Stimulated activated CD4-positive, alpha-beta T cell treated with anti-CD3 and anti-CD28 coated beads, Interleukin-1b, Interleukin-23, amount 100 ng/mL, for 4 hours (primary cell): ENCODE results near the gene FLRT1.

Experiments
- DNase-seq, 2 donors: peaks; one replicate each; pipeline ENCODE4 v3.0.0-alpha.2; 2020; ENCODE audit warnings: low read depth in 2 of 2

Gene FLRT1, protein sequence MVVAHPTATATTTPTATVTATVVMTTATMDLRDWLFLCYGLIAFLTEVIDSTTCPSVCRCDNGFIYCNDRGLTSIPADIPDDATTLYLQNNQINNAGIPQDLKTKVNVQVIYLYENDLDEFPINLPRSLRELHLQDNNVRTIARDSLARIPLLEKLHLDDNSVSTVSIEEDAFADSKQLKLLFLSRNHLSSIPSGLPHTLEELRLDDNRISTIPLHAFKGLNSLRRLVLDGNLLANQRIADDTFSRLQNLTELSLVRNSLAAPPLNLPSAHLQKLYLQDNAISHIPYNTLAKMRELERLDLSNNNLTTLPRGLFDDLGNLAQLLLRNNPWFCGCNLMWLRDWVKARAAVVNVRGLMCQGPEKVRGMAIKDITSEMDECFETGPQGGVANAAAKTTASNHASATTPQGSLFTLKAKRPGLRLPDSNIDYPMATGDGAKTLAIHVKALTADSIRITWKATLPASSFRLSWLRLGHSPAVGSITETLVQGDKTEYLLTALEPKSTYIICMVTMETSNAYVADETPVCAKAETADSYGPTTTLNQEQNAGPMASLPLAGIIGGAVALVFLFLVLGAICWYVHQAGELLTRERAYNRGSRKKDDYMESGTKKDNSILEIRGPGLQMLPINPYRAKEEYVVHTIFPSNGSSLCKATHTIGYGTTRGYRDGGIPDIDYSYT

GRCh38 chr11:64035576-64035975 is at the start of gene FLRT1:
FLRT1 (plus strand) TSS chr11:64035931; CDS start chr11:64116268, 80,337 bp downstream.
- DNase-seq: no peak

DNA sequence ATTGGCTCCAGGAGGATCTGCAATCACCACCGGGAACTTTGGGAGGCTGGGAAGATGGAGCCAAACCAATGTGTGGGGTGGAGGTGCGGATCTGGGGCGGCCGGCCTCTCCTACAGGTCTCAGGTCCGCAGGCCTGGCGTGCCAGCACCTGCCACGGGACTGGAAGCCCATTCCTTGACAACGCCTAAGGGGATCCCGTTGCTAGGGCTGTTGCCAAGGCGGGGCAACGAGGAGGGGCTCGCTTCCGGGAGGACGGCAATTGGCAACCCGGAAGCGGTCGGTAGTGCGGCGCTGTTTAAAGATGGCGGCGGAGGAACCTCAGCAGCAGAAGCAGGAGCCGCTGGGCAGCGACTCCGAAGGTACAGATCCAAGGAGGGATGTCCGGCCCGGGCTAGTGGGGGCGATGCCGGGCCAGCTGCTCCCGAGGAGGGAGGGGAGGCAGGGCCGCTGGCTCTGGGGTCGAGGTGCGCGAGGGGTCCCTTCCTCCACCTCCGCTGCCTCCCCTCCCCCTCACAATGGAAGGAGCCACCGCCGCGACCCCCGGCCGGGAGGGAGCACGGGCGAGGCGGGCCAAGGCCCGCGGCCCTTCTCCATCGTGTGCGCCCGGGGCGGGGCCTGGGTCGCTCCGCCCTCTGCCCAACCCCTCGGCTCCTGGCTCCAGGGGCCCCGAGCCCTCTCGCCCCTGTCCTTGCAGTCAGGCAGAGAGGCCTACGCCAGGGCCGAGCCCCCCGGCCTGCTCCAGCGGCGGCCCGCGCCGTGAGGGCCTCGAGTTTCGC is 49.4 kb upstream of the FLRT1 start, which contains the start of gene OTUB1:
OTUB1 (plus strand) TSS at position 283 of the 776 bp plus-strand sequence; CDS start at position 302, 19 bp downstream.
- DNase-seq: peak; percentile 78 to 80

DNA sequence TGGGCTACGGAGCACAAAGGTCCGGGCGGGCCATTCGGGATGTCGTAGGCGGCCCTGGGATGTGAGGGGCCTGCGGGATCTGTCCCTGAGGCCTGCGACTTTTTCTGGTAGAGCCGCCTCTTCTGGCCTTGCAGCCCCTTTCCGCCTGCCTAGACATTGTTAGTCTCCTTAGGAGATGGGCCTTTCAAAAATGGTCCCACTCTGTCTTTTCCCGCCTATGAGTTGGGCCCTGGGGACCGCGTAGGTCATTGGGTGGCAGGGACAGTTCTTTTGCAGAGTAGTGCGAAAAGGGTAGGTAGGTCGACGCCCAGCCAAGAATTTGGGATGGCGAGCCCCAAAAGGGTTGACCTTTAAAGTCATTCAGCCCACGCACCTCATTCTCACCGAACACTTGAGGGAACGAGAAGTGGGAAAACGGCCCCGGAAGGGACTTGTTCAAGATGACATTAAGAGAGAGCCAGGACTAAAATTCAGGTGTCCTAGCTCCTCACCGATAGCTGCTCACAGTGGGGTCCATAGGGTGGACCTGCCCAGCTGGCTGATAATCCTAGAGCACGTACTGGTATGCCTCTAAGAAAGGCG is 48.7 kb upstream of the FLRT1 start:
- no peak for DNase-seq

GRCh38 chr11:63991558-63991957 is 44.2 kb upstream of the FLRT1 start:
- DNase-seq: no peak

DNA sequence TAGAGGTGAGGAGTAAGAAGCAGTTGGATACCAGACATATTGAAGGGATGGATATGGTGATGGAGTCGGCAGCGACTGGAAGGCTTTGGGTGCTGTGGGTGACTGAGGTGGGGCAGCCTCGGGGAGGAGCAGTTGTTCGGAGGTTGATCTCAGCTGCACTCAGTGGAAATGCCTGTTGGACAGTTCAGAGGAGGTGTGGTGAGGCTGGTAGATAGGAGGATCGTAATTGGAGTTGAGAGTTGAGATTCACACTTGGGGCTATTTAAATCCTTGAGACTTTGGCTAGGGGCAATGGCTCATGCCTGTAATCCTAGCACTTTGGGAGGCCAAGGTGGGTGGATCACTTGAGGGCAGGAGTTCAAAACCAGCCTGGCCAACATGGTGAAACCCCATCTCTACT is 42.6 kb upstream of the FLRT1 start:
- no peak for DNase-seq

- DNase-seq: no peak
Measured at GRCh38 chr11:63993993-63994392, 41.7 kb upstream of the FLRT1 start.

GRCh38 chr11:63996512-63996911 is 39.2 kb upstream of the FLRT1 start:
- no peak for DNase-seq

- DNase-seq: no peak
Measured at GRCh38 chr11:63997104-63997700, 38.5 kb upstream of the FLRT1 start.

DNA sequence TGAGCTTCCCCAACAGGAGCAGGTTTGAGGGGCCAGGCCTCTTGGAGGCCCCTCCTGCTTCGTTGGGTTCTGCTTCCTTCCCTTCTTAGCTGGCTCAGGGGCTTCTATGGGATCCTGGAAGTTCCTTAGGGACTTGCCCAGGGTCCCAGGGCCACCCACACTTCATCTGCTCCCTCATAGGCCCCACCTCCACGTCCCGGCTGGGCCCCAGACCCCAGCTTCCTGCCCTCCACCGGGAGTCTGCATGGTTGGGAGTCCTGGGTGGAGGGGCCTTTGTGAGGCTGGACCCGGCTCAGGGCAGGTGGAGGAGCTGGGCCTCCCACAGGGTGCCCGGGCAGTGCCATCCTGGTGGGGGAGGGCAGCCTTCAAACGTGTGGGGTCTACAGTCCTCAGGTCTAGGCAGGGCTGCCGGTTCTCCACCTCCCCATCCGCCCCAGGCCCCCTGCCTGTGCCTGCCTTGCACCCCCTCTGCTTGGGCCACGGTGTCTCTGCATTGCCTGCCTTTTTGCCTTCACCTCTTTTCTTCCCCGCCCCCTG is 37.9 kb upstream of the FLRT1 start:
- DNase-seq: no peak

GRCh38 chr11:63998558-63999348 is 37.0 kb upstream of the FLRT1 start:
- no peak for DNase-seq

DNA sequence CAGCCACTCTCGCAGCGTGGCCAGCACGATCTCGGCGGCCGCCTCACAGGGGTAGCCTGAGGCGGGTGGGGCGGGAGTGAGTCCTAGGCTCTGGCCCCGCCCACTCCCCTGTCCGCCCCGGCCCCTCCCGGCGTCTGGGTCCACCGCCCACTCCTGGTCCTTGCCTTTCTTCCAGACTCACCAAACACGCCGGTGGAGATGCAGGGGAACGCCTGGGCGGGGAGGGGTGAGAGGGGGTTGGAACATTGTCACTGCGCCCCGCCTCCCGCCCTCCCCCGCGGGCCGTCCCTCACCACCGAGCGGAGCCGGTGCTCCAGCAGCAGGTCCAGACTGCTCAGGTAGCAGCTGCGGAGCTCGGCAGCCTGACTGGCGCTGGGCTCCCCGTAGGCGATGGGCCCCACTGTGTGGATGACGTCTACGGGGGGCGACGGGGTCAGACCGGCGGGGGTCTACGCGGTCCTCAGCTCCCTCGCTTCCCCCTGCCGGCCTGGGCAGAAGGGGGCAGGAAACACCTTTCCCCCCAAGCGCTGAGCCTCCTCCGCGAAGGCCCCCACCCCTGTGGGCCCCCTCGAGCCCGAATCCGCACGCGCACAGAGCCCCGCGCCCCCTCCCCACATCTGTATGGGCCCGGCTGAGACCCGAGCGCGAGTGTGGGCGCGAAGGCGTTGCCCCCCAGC is 36.2 kb upstream of the FLRT1 start:
- peak; percentile 59 to 69 for DNase-seq

DNA sequence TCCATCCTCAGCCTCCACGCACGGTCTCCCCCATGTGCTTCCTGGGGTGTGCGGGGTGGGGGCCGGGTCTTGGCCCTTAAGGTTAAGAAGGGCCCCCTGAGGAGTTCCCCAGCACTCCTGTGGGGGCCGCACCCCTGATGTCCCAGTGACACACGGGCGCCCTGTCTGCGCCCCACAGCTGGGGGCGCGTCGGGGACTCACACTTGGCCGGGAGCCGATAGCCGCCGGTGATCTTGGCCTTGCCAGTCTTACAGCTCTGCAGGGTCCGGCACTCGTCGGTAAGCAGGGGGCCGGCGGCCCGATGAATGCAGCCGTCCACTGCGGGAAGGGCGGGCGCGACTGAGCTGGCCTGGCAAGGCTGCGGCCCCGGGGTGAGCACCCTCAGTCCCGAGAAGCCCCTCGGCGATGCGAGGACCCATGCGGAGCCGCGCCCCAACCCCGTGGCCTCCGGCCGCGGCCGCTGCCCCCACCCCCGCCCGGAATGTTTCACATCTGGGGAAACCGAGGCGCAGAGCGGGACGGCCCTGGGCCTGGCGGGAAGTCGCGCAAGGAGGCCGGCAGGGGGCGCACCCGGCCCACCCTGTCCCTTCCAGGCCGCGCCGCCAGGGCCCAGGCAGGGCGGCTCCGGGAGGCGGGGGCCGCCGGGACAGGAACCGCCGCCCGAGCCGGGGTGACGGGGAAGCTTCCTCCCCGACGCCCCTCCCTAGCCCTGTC is 35.5 kb upstream of the FLRT1 start:
- peak; percentile 53 to 71 for DNase-seq

GRCh38 chr11:64000740-64001483 is 34.8 kb upstream of the FLRT1 start:
- DNase-seq: no peak

DNA sequence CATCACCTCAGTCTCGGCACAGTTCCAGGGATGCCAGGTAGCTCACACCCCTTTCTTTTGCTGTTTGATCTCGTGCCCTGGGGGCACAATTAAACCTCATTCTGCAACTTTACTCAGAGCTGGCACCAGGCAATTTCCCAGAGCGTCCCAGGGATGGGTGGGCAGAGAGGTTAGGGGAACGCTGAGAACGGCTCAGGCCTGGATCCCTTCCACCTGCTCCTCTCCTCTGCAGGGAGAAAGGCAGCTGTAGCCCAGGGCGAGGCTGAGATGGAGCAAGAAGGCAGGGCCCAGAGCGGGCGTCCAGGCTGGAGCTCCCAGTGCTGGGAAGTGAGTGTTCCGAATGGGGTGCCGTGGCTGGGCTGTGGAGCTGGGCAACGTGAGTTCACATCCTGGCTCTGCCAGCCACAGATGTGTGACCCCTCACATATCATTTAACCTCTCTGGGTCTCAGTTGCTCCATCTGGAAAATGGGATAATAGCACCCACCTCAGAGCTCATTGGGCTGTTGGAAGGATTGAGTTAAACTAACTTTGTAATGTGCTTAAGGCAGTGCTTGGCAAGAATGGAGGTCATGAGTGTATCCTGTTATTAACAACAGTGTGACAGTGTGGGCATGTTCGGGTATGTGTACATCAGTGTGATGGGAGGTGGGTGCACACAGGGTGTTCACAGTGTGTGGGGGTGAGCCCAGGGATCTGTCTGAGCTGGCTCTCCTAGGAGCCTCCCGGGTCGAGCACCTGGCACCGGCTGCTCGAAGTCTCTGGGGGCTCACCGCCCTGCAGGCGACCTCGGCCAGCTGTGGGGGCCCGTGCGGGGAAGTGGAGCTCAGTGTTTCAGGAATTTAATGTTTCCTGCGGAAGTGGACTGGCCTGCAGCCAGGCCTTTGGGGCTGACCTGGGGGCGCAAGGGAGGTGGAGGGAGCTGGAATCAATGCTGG is 34.0 kb upstream of the FLRT1 start:
- DNase-seq: no peak

GRCh38 chr11:64003807-64004589 is 31.7 kb upstream of the FLRT1 start:
- no peak for DNase-seq

- no peak for DNase-seq
Measured at GRCh38 chr11:64004590-64004984, 31.1 kb upstream of the FLRT1 start.

DNA sequence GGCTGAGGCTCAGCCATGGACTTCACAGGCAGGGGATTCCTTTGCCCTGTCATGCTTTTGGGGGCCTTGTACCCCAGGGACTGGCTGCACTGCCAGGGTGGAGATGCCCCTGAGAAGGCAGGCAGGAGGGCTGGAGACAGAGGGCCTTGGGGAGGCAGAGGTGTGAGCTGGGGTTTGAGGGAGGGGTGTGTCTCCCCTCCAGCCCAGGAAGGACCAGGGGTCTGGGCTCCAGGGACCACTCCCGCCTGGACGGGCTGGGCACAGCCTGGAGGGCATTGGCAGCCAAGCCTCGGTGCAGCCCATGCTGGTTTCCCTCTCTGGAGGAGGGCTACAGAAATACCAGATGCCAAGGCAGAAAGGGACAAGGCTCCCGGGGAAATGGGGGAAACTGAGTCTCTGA is 30.0 kb upstream of the FLRT1 start:
- no peak for DNase-seq
